DMS 273 (cell line): ENCODE measurements around the gene GNB5.

Experiments
- DNase-seq: peaks from one replicate; lab custom pipeline; 2025; ENCODE audit not compliant: unreplicated experiment; lab: John Stamatoyannopoulos, UW

GNB5 gene

GRCh38 chr15:52068004-52068615 lies 123.1 kb downstream of the GNB5 start:
- DNase-seq = peak; percentile 2

GRCh38 chr15:52067545-52067926 lies 123.7 kb downstream of the GNB5 start:
- DNase-seq = no peak

GRCh38 chr15:52066842-52067544 lies 124.2 kb downstream of the GNB5 start:
- DNase-seq = no peak
